ENCODE results near the gene RAB1A. TPM values are rescaled to one million over a fixed set of nuclear protein-coding genes. Genes with fewer than 3 reads are reported as not detected.
"Not testable (repeated sequence)": the region's sequence is repeated elsewhere in the genome, so short reads cannot be mapped to it uniquely, and the experiment has no call there.

Gene RAB1A
- polyA plus RNA-seq, 1 experiment = 292 TPM

- H3K27ac ChIP-seq (ENCODE audit: low read depth, low read length) = no peak overlapping the region
- CTCF ChIA-PET = no interaction called here
- POLR2A ChIA-PET = no interaction called here
- no peak for TF ChIP-seq CTCF (IDR thresholded peaks at IDR 0.05; ENCODE audit: low read depth, low read length)
- no peak overlapping the region for H3K4me3 ChIP-seq (ENCODE audit: low read depth, low read length)
- DNase-seq (ENCODE audit: low read depth, low spot score) = no peak
- H3K27me3 ChIP-seq (ENCODE audit: control insufficient read depth, insufficient read depth, low read length) = peaks cover 2% of the 10 kb centered on the region
- H3K9me3 ChIP-seq (ENCODE audit: control insufficient read depth, insufficient read depth, low read length) = no peaks in the 10 kb centered on the region
Measured at GRCh38 chr2:65172994-65173790, 43.3 kb upstream of the RAB1A start.

GRCh38 chr2:65170611-65171477 lies 40.9 kb upstream of the RAB1A start:
- POLR2A ChIA-PET; DNase-seq (ENCODE audit: low read depth, low spot score); H3K9me3 ChIP-seq (ENCODE audit: control insufficient read depth, insufficient read depth, low read length); H3K27me3 ChIP-seq (ENCODE audit: control insufficient read depth, insufficient read depth, low read length); H3K4me3 ChIP-seq (ENCODE audit: low read depth, low read length); H3K27ac ChIP-seq (ENCODE audit: low read depth, low read length): not testable (repeated sequence)
- CTCF ChIA-PET = interaction anchor here (0.5 to 4.0 kb wide), 3 partner anchors 9 to 92 kb away, joined by 3 to 28 read pairs (median 4); no protein-coding TSS in a partner anchor

GRCh38 chr2:65169760-65170136 lies 39.8 kb upstream of the RAB1A start:
- ChIA-PET CTCF (interaction anchor here (0.8 to 4.0 kb wide), 16 partner anchors 8 to 404 kb away, joined by 3 to 28 read pairs (median 4); no protein-coding TSS in a partner anchor), POLR2A (no interaction called here)
- Histone ChIP-seq H3K9me3 (ENCODE audit: control insufficient read depth, insufficient read depth, low read length) (no peaks in the 10 kb centered on the region), H3K27ac (ENCODE audit: low read depth, low read length) (no peak overlapping the region), H3K4me3 (ENCODE audit: low read depth, low read length) (no peak overlapping the region), H3K27me3 (ENCODE audit: control insufficient read depth, insufficient read depth, low read length) (no peaks in the 10 kb centered on the region)
- no peak for TF ChIP-seq CTCF (IDR thresholded peaks at IDR 0.05; ENCODE audit: low read depth, low read length)
- no peak for DNase-seq (ENCODE audit: low read depth, low spot score)

GRCh38 chr2:65165558-65165957 lies 35.7 kb upstream of the RAB1A start:
- Histone ChIP-seq H3K4me3 (ENCODE audit: low read depth, low read length) (no peak overlapping the region), H3K27me3 (ENCODE audit: control insufficient read depth, insufficient read depth, low read length) (peaks cover 3% of the 10 kb centered on the region), H3K27ac (ENCODE audit: low read depth, low read length) (no peak overlapping the region), H3K9me3 (ENCODE audit: control insufficient read depth, insufficient read depth, low read length) (no peaks in the 10 kb centered on the region)
- POLR2A ChIA-PET = no interaction called here
- CTCF ChIA-PET = no interaction called here
- no peak for DNase-seq (ENCODE audit: low read depth, low spot score)
- no peak for TF ChIP-seq CTCF (IDR thresholded peaks at IDR 0.05; ENCODE audit: low read depth, low read length)

GRCh38 chr2:65164426-65164891 lies 34.6 kb upstream of the RAB1A start:
- CTCF ChIA-PET = interaction anchor here (0.6 to 1.2 kb wide), 2 partner anchors 32 to 45 kb away, joined by 3 read pairs; no protein-coding TSS in a partner anchor
- Histone ChIP-seq H3K27ac (ENCODE audit: low read depth, low read length) (no peak overlapping the region), H3K9me3 (ENCODE audit: control insufficient read depth, insufficient read depth, low read length) (no peaks in the 10 kb centered on the region), H3K4me3 (ENCODE audit: low read depth, low read length) (no peak overlapping the region), H3K27me3 (ENCODE audit: control insufficient read depth, insufficient read depth, low read length) (peaks cover 3% of the 10 kb centered on the region)
- DNase-seq (ENCODE audit: low read depth, low spot score) = no peak
- POLR2A ChIA-PET = interaction anchor here (0.6 kb wide), 2 partner anchors 34 to 83 kb away, joined by 4 to 5 read pairs; no protein-coding TSS in a partner anchor
- TF ChIP-seq CTCF (IDR thresholded peaks at IDR 0.05; ENCODE audit: low read depth, low read length) = no peak

Measured in AG04450 (cell line).